HL-60 (cell line): ENCODE data around the gene TANGO6.
A peak's percentile ranks its signal among the peaks of the same experiment; 100 is the strongest.

Source experiments
- DNase-seq, 2 experiments: peaks; one replicate each; pipeline ENCODE4 v3.0.0-alpha.2; 2010 to 2020; ENCODE audit warnings: low read depth in 1 of 2, low spot score in 1 of 2
- H3K27ac ChIP-seq: fragments of 250-450 bp; sonication (Bioruptor Pico); replicated peaks from 2 replicates; pipeline ENCODE4 v1.5.1; 2020; ENCODE audit warnings: mild to moderate bottlenecking, moderate library complexity
- H3K27me3 ChIP-seq: fragments of 250-450 bp; sonication (Bioruptor Pico); 2 replicates; pipeline ENCODE4 v1.5.1; 2021; ENCODE audit warnings: mild to moderate bottlenecking, moderate library complexity; ENCODE audit not compliant: insufficient read depth, poor library complexity, severe bottlenecking
- H3K4me3 ChIP-seq: replicated peaks from 2 replicates; pipeline ENCODE4 v1.5.1; 2011; ENCODE audit warnings: mild to moderate bottlenecking, control low read depth, low read length; ENCODE audit not compliant: insufficient read depth
- GABPA ChIP-seq: IDR thresholded peaks from 2 replicates; pipeline ENCODE4 v1.6.1; 2012; ENCODE audit warnings: low read depth
- POLR2AphosphoS5 ChIP-seq: IDR thresholded peaks from 2 replicates; pipeline ENCODE4 v1.6.1; 2012; ENCODE audit warnings: low read depth
- SPI1 ChIP-seq: IDR thresholded peaks from 2 replicates; pipeline ENCODE4 v1.6.1; 2012; ENCODE audit warnings: low read depth, mild to moderate bottlenecking, borderline replicate concordance
- TF ChIP-seq, protein P1 (sequence below): IDR thresholded peaks from 2 replicates; pipeline ENCODE4 v1.6.1; 2012; ENCODE audit warnings: low read depth; ENCODE audit not compliant: insufficient replicate concordance
- TF ChIP-seq, protein P2 (sequence below): IDR thresholded peaks from one replicate; pipeline ENCODE4 v1.5.1; 2011; ENCODE audit warnings: low read length, control low read depth, inconsistent platforms; ENCODE audit not compliant: insufficient read depth

The TANGO6 gene

DNA sequence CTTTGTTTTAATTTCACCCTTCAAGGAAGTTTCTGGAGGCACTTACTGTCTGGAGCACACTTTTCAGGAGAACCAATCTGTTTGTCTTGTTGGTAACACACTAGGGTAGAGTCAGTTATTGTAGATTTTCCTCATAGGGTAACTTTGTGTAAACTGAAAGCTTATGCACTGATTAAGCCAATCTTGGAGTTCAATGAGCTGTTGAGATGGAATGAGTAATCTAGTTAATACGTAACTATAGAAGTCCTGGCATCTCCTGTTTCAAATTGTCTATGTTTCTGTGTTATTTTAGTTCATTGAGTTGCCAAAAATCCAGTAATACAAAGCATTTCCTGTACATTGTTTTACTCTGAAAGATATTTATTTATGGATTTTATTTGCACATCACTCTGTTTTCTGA, 150.6 kb downstream of the TANGO6 start:
- H3K27me3 ChIP-seq = no peaks in the 10 kb centered on the region
- no peak for TF ChIP-seq POLR2AphosphoS5
- TF ChIP-seq SPI1 = no peak
- TF ChIP-seq, protein P1, sequence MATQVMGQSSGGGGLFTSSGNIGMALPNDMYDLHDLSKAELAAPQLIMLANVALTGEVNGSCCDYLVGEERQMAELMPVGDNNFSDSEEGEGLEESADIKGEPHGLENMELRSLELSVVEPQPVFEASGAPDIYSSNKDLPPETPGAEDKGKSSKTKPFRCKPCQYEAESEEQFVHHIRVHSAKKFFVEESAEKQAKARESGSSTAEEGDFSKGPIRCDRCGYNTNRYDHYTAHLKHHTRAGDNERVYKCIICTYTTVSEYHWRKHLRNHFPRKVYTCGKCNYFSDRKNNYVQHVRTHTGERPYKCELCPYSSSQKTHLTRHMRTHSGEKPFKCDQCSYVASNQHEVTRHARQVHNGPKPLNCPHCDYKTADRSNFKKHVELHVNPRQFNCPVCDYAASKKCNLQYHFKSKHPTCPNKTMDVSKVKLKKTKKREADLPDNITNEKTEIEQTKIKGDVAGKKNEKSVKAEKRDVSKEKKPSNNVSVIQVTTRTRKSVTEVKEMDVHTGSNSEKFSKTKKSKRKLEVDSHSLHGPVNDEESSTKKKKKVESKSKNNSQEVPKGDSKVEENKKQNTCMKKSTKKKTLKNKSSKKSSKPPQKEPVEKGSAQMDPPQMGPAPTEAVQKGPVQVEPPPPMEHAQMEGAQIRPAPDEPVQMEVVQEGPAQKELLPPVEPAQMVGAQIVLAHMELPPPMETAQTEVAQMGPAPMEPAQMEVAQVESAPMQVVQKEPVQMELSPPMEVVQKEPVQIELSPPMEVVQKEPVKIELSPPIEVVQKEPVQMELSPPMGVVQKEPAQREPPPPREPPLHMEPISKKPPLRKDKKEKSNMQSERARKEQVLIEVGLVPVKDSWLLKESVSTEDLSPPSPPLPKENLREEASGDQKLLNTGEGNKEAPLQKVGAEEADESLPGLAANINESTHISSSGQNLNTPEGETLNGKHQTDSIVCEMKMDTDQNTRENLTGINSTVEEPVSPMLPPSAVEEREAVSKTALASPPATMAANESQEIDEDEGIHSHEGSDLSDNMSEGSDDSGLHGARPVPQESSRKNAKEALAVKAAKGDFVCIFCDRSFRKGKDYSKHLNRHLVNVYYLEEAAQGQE = no peak
- TF ChIP-seq, protein P2, sequence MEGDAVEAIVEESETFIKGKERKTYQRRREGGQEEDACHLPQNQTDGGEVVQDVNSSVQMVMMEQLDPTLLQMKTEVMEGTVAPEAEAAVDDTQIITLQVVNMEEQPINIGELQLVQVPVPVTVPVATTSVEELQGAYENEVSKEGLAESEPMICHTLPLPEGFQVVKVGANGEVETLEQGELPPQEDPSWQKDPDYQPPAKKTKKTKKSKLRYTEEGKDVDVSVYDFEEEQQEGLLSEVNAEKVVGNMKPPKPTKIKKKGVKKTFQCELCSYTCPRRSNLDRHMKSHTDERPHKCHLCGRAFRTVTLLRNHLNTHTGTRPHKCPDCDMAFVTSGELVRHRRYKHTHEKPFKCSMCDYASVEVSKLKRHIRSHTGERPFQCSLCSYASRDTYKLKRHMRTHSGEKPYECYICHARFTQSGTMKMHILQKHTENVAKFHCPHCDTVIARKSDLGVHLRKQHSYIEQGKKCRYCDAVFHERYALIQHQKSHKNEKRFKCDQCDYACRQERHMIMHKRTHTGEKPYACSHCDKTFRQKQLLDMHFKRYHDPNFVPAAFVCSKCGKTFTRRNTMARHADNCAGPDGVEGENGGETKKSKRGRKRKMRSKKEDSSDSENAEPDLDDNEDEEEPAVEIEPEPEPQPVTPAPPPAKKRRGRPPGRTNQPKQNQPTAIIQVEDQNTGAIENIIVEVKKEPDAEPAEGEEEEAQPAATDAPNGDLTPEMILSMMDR = no peak
- TF ChIP-seq GABPA = no peak
- H3K27ac ChIP-seq = no peak overlapping the region
- no peak for DNase-seq
- H3K4me3 ChIP-seq = no peak overlapping the region

DNA sequence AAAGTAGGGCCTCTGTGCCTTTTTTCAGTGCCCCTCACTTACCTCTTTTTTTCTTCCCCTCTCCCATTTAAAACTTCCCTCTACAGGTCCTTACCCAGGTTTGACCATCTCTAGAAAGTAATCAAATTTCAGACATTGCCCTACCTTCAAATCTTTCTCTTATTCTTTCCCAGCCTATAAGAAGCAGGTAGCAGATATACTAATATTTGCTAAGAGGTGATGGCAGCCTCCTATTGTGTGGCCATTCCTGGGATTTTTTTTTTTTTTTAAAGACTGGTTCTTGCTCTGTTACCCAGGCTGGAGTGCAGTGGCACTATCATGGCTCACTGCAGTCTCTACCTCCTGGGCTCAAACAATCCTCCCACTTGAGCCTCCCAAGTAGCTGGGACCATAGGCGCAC, 151.0 kb downstream of the TANGO6 start:
- Histone ChIP-seq H3K4me3 (no peak overlapping the region), H3K27ac (no peak overlapping the region), H3K27me3 (no peaks in the 10 kb centered on the region)
- no peak for DNase-seq
- TF ChIP-seq, protein P2 = no peak
- no peak for TF ChIP-seq GABPA

DNA sequence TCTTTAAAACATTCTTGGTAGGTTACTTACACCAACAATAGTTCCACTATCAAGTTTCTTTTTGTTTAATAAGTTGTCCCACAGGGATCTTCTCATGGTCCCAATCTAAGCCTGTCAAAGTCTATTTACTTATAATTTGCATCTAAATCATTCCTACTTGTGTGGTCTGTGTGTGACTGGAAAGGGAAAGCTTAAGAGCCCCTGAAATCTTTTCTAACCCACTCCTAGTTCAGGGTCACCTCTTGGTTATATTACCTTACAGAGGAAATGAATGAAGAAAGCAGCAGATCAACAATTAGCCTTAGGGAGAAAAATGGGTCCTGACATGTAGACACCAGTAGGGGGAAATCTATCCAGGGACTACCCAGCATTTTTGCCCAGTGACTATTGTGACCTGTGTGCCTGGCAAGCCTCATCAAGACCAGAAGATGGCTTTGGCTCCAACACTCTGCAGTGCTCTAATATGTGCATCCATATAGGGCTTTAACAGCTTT, 151.7 kb downstream of the TANGO6 start:
- H3K27me3 ChIP-seq = no peaks in the 10 kb centered on the region
- no peak for TF ChIP-seq GABPA
- TF ChIP-seq, protein P2 = peak; percentile 6
- H3K27ac ChIP-seq = no peak overlapping the region
- DNase-seq = peak in 1 of 2 experiments; percentile 17
- H3K4me3 ChIP-seq = no peak overlapping the region

DNA sequence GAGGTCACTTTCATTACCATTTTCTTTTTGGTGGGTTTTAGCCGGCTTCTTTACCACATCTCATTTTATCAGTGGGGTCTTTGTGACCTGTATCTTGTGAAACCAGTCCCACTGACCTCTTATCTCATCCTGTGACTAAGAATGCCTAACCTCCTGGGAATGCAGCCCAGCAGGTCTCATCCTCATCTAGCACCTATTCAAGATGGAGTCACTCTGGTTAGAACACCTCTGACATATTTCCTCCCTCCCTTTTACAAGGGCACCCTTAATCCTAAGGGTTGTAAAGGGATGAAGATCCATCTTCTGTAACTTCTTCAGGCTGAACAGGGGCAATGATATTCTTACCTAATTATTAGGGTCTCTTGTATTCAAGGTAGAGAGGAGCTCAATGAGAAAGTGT, 154.2 kb downstream of the TANGO6 start:
- TF ChIP-seq POLR2AphosphoS5 (no peak), GABPA (no peak), SPI1 (no peak)
- TF ChIP-seq, protein P2 = no peak
- TF ChIP-seq, protein P1 = no peak
- DNase-seq = no peak
- H3K4me3 ChIP-seq = no peak overlapping the region
- no peaks in the 10 kb centered on the region for H3K27me3 ChIP-seq
- H3K27ac ChIP-seq = no peak overlapping the region
